ENCODE results near the gene CYP26C1.

CYP26C1 gene

DNA sequence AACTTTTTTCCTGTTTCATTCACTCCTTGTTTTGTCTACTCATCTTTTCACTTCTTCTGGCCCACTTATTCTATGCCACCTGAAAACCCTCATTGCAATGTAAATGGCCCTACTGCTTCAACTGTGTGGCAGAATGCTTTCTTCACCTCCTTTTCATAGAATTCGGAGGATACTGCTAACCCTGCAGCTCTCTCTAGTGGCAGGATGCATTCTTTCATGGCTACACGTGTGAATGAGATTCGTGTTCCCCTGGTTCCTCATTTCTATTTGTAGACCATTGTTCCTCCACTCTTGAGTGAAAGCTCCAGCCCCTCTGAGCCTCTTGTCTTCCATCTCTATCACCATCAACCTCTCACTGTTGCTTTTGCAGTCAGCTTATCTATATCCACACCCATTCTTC, 20.9 kb upstream of the CYP26C1 start:
- Histone ChIP-seq H3K4me1 (ENCODE audit: control insufficient read depth, insufficient read depth, low read length) (no peaks in the 10 kb centered on the region), H3K27me3 (ENCODE audit: control insufficient read depth, insufficient read depth, low read length) (no peaks in the 10 kb centered on the region), H3K9ac (ENCODE audit: low read length) (no peak overlapping the region), H3K4me3 (ENCODE audit: low read length) (no peak overlapping the region), H3K9me3 (ENCODE audit: control insufficient read depth, low read length) (no peaks in the 10 kb centered on the region), H3K36me3 (ENCODE audit: control insufficient read depth, insufficient read depth, low read length) (no peaks in the 10 kb centered on the region)

DNA sequence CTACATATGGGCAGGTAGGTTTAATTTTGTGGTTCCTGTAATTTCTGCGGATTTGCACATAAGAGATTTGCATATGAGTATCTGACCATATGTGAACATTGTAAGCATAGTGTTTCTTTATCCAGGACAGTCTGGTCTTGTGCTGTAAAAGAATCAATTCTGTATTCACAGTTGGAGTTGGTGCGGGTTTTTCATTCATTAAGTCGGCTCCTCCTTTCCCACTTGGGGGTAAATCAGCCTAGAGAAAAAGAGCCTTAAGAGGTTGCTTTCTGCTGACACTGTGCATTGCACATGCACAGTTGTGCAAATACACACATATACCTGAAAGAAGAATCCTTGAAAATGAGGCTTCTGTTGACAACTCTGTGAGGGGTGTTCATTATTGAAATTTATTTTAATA, 6.1 kb upstream of the CYP26C1 start:
- no peak overlapping the region for H3K9ac ChIP-seq (ENCODE audit: low read length)
- peaks cover under 1% of the 10 kb centered on the region for H3K27me3 ChIP-seq (ENCODE audit: control insufficient read depth, insufficient read depth, low read length)
- no peaks in the 10 kb centered on the region for H3K4me1 ChIP-seq (ENCODE audit: control insufficient read depth, insufficient read depth, low read length)
- no peaks in the 10 kb centered on the region for H3K9me3 ChIP-seq (ENCODE audit: control insufficient read depth, low read length)
- no peak overlapping the region for H3K4me3 ChIP-seq (ENCODE audit: low read length)
- no peaks in the 10 kb centered on the region for H3K36me3 ChIP-seq (ENCODE audit: control insufficient read depth, insufficient read depth, low read length)

DNA sequence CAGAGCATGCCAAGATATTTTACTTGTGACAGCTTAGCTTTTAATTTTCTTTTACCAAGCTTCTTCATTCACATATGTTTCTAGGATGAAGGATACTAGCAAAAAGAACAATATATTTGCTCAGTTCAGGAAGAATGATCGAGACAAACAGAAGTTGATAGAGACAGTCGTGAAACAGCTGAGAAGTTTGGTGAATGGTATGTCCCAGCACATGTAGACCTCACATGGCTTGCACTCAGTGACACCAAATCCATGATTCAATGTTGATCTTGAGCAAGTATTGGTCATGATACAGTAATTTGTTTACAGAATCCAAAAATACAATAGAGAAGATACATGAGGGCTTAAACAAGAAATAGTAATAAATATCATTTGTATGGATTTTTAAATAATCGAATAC, 2.5 kb upstream of the CYP26C1 start:
- Histone ChIP-seq H3K9ac (ENCODE audit: low read length) (no peak overlapping the region), H3K27me3 (ENCODE audit: control insufficient read depth, insufficient read depth, low read length) (peaks cover 37% of the 10 kb centered on the region), H3K4me3 (ENCODE audit: low read length) (no peak overlapping the region), H3K9me3 (ENCODE audit: control insufficient read depth, low read length) (no peaks in the 10 kb centered on the region), H3K4me1 (ENCODE audit: control insufficient read depth, insufficient read depth, low read length) (peaks cover 8% of the 10 kb centered on the region), H3K36me3 (ENCODE audit: control insufficient read depth, insufficient read depth, low read length) (no peaks in the 10 kb centered on the region)

DNA sequence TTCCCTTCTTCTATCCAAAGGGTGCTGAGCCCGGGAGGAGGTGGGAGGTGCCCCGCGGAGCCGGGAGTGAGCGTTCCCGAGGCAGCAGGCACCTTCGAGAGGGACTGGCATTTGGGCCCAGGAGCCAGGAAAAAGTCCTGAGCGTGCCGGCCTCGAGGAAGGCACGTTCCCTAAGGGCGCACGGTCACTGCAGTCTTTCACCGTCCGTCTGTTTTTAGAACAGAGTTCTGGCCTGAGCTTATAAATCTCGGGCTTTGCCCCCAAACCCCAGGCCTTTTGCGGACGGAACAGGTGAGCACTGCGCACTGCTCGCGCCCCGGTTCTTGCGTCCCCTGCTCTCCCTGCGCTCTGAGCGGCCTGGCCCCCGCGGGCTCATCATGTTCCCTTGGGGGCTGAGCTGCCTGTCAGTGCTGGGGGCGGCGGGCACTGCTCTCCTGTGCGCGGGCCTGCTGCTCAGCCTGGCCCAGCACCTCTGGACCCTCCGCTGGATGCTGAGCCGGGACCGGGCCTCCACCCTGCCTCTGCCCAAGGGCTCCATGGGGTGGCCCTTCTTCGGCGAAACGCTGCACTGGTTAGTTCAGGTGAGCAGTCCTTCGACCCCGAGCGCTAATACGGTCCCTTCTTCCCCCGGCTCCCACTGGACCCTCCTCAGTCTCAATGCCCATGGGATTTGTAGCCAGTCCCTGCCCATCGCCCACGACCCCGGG, 442 bp downstream of the CYP26C1 start:
- Histone ChIP-seq H3K9ac (ENCODE audit: low read length) (no peak overlapping the region), H3K27me3 (ENCODE audit: control insufficient read depth, insufficient read depth, low read length) (peaks cover 66% of the 10 kb centered on the region), H3K4me3 (ENCODE audit: low read length) (no peak overlapping the region)

DNA sequence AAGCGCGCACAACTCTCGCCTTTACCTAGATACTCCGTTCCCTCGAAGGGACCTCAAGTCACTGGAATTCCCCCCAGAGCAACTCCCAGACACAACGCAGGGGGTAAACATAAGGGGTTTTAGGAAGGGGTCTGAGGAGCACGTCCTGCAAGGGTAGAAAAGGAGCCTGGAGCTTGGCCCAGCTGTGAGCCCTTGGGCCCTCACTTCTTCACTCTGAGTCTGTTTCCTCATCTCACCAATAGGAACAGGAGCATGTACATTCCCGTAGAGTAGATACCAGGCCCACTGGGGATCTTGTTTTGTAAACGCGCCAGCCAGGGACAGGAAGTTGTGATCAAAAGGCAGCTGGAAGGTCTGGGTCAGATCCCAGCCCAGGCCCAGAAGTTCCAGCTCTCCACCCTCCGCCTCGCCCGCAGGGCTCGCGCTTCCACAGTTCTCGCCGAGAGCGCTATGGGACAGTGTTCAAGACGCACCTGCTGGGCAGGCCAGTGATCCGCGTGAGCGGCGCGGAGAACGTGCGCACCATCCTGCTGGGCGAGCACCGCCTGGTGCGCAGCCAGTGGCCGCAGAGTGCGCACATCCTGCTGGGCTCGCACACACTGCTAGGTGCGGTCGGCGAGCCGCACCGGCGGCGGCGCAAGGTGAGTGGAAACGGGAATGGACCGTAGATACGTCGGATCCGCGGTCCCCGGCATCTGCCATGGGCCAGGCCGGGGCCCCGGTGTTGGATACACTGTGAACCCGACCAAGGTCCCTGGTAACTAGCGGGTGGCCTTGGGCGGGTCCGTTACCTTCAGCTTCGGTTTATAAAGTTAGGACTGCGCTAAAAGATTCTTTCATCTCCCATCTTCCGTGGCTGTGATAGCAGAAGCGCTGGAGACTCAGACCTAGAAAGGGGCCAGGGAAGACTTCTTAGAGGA, 1.3 kb downstream of the CYP26C1 start:
- H3K4me3 ChIP-seq (ENCODE audit: low read length) = no peak overlapping the region

More for the DNA sequence above, 442 bp downstream of the CYP26C1 start:
- Histone ChIP-seq H3K4me1 (ENCODE audit: control insufficient read depth, insufficient read depth, low read length) (peaks cover 8% of the 10 kb centered on the region), H3K9me3 (ENCODE audit: control insufficient read depth, low read length) (no peaks in the 10 kb centered on the region), H3K36me3 (ENCODE audit: control insufficient read depth, insufficient read depth, low read length) (no peaks in the 10 kb centered on the region)

DNA sequence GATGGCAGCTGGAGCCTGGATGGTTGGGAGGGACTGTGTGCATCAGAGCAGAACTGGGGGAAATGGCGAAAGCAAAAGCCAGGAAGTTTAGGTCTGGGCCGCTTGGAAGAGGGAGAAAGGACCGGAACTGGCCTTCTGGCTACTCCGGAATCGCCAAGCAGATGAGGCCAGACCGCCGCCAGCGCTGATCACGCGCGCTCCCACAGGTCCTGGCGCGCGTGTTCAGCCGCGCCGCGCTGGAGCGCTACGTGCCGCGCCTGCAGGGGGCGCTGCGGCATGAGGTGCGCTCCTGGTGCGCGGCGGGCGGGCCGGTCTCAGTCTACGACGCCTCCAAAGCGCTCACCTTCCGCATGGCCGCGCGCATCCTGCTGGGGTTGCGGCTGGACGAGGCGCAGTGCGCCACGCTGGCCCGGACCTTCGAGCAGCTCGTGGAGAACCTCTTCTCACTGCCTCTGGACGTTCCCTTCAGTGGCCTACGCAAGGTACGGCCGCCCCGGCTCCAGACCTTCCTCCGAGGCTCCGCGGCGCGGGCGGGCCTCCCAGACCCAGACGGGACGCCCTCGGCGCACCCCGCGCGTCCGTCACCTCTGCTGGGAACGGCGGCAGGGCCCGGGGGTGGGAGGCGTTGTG, 2.0 kb downstream of the CYP26C1 start:
- no peak overlapping the region for H3K9ac ChIP-seq (ENCODE audit: low read length)
- no peak overlapping the region for H3K4me3 ChIP-seq (ENCODE audit: low read length)
- H3K9me3 ChIP-seq (ENCODE audit: control insufficient read depth, low read length) = no peaks in the 10 kb centered on the region
- H3K4me1 ChIP-seq (ENCODE audit: control insufficient read depth, insufficient read depth, low read length) = peaks cover 8% of the 10 kb centered on the region
- no peaks in the 10 kb centered on the region for H3K36me3 ChIP-seq (ENCODE audit: control insufficient read depth, insufficient read depth, low read length)
- H3K27me3 ChIP-seq (ENCODE audit: control insufficient read depth, insufficient read depth, low read length) = peaks cover 82% of the 10 kb centered on the region

More for the DNA sequence above, 1.3 kb downstream of the CYP26C1 start:
- H3K9me3 ChIP-seq (ENCODE audit: control insufficient read depth, low read length) = no peaks in the 10 kb centered on the region
- H3K36me3 ChIP-seq (ENCODE audit: control insufficient read depth, insufficient read depth, low read length) = no peaks in the 10 kb centered on the region
- peaks cover 8% of the 10 kb centered on the region for H3K4me1 ChIP-seq (ENCODE audit: control insufficient read depth, insufficient read depth, low read length)
- peaks cover 74% of the 10 kb centered on the region for H3K27me3 ChIP-seq (ENCODE audit: control insufficient read depth, insufficient read depth, low read length)
- no peak overlapping the region for H3K9ac ChIP-seq (ENCODE audit: low read length)

DNA sequence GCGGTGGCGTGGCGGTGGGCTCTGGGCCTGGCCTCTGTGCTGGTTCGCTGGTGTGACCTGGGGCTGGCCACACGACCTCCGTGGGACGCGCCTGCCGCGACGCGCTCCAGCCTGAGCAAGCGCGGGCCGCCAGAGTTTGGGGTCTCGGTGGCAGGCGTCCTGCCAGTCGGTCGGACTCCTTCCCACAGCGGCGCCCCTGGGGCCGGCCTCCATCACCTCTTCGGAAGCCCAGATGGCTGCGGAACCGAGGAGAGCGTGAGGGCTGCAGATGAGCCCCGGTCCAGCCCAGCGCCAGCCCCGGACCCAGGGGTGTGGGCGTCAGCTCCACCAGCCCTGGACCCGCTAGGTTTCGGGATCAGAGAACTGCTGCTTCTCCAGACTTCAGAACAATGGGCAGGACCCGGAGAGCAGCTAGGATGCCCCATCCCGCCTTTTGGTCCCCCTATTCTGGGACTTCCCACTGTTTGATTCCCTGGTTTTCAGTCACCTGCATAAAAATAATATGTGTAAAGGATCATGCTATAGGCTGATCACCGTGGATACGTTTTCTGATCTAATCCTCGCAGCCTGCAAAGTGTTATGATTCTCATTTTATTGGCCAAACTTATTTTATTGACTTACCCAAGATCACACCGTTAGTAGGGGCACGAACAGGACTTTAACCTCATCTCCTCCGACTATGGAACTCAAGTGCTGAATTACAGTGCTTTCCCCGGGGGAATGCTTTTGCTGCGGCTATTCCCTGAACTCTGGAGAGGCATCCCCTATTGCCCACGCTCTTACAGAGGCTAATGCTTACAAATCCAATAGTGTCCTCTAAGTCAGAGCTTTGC, 2.8 kb downstream of the CYP26C1 start:
- Histone ChIP-seq H3K27me3 (ENCODE audit: control insufficient read depth, insufficient read depth, low read length) (peaks cover 89% of the 10 kb centered on the region), H3K4me1 (ENCODE audit: control insufficient read depth, insufficient read depth, low read length) (peaks cover 11% of the 10 kb centered on the region), H3K9me3 (ENCODE audit: control insufficient read depth, low read length) (no peaks in the 10 kb centered on the region), H3K36me3 (ENCODE audit: control insufficient read depth, insufficient read depth, low read length) (no peaks in the 10 kb centered on the region), H3K4me3 (ENCODE audit: low read length) (no peak overlapping the region), H3K9ac (ENCODE audit: low read length) (no peak overlapping the region)

DNA sequence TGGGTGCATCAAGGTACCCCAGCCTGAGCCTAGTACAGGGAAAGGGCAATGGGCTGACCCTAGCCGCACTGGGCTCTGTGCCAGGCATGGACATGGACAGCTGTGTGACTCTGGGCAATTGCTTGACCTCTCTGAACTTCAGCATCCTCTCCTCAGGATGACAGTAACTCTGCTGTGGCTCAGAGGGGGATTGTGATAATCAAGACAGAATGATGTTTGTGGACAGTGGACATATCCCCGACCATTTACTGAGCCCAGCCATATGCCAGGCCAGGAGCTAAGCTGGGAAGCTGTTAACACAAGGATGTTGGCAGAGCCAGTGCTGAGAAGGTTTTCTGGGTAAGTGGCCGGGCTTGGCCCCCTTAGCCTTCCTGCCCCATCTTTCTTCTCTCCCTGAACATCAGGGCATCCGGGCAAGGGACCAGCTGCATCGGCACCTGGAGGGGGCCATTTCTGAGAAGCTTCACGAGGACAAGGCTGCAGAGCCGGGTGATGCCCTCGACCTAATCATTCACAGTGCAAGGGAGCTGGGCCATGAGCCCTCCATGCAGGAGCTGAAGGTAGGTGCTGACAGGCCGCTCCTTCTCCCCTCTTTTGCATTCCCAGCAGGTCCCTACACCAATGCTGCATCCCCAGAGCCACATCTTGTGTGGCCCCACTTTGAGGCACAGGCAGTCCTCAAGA, 3.5 kb downstream of the CYP26C1 start:
- Histone ChIP-seq H3K9me3 (ENCODE audit: control insufficient read depth, low read length) (no peaks in the 10 kb centered on the region), H3K36me3 (ENCODE audit: control insufficient read depth, insufficient read depth, low read length) (no peaks in the 10 kb centered on the region), H3K27me3 (ENCODE audit: control insufficient read depth, insufficient read depth, low read length) (peaks cover 96% of the 10 kb centered on the region), H3K4me1 (ENCODE audit: control insufficient read depth, insufficient read depth, low read length) (peaks cover 14% of the 10 kb centered on the region), H3K4me3 (ENCODE audit: low read length) (no peak overlapping the region), H3K9ac (ENCODE audit: low read length) (no peak overlapping the region)

DNA sequence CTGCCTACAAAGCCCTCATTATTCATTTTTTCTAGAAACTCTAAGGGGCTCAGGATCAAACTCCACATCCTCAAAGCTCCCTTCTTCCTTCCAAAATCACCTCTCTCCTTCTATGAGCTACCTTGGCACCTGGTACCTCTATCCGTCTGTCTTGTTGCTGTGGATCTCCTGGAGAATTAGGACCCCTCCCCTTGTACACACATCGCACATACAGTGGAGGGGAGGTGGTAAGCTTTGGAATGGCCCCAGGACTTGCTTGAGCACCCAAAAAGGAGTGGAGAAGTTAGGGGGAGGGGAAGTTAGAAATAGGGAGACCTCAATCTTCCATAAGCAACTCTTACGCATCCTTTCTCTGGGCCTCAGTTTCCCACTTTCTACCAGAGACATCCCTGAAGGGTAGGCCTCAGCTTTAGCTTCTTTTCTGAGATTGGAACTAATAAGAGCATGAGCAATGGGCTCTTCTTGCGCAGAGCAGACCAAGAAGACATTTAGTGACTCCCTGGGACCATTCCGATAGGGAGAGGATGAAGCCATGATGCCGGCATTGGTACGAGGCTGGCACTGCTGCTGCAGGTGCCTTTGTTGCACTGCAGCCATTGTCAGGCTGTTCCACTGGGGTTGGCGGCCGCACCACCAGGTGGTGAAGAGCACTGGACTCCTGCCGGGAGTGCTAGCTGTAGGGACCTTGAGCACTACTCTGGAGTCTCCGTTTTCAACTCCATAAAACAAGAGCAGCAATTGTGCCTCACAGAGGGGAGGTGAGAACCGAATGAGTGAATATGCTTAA, 4.5 kb downstream of the CYP26C1 start:
- H3K36me3 ChIP-seq (ENCODE audit: control insufficient read depth, insufficient read depth, low read length) = no peaks in the 10 kb centered on the region
- no peak overlapping the region for H3K4me3 ChIP-seq (ENCODE audit: low read length)
- H3K9ac ChIP-seq (ENCODE audit: low read length) = no peak overlapping the region
- peaks cover 14% of the 10 kb centered on the region for H3K4me1 ChIP-seq (ENCODE audit: control insufficient read depth, insufficient read depth, low read length)
- peaks cover 100% of the 10 kb centered on the region for H3K27me3 ChIP-seq (ENCODE audit: control insufficient read depth, insufficient read depth, low read length)
- H3K9me3 ChIP-seq (ENCODE audit: control insufficient read depth, low read length) = no peaks in the 10 kb centered on the region

DNA sequence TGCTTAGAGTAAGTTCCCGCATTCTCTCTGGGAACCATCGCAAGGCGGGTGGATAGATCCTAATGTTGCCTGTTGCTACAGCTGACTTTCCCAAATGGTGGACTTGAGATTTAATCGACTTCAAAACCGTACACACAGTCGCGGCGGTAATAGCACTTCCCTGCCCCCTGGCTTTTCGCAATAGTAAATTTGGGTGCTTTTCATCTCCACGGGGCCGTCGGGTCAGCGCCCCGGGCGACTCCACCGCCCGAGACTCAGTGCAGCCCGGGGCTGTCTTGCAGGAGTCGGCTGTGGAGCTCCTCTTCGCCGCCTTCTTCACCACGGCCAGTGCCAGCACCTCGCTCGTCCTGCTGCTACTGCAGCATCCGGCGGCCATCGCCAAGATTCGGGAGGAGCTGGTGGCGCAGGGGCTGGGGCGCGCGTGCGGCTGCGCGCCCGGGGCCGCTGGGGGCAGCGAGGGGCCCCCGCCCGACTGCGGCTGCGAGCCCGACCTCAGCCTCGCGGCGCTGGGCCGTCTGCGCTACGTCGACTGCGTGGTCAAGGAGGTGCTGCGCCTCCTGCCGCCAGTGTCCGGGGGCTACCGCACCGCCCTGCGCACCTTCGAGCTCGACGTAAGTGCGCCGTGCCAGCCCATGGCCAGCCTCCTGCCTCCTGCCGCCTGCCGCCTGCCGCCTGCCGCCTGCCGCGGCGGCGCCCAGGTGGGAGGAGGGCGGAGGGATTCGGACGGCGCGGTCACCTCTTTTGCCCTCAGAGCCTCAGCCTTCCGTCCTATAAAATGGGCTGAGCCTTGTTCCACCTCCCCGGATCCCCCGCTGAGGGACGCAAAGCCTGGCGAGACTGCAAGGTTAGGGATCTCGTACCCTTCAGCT, 5.3 kb downstream of the CYP26C1 start:
- Histone ChIP-seq H3K9ac (ENCODE audit: low read length) (no peak overlapping the region), H3K27me3 (ENCODE audit: control insufficient read depth, insufficient read depth, low read length) (peaks cover 100% of the 10 kb centered on the region), H3K4me3 (ENCODE audit: low read length) (no peak overlapping the region), H3K36me3 (ENCODE audit: control insufficient read depth, insufficient read depth, low read length) (no peaks in the 10 kb centered on the region), H3K4me1 (ENCODE audit: control insufficient read depth, insufficient read depth, low read length) (peaks cover 14% of the 10 kb centered on the region), H3K9me3 (ENCODE audit: control insufficient read depth, low read length) (no peaks in the 10 kb centered on the region)
